Diencephalon (tissue), 1 donor: ENCODE measurements around the gene ZNF800. TPM values are rescaled to one million over a fixed set of nuclear protein-coding genes. Genes with fewer than 3 reads are reported as not detected.

Experiments used
- total RNA-seq: library from RNA; depleted of rRNA; stranded (reverse); fragments of >200 nt; gene quantifications from one replicate; pipeline ENCODE4 v1.2.3, GENCODE V29; 2014

Gene ZNF800
- 33.9 TPM for total RNA-seq

GRCh38 chr7:127392566-127393367 lies at the start of gene ZNF800:
Gene ZNF800, minus strand, starts transcription at chr7:127392708. Its CDS starts 1,151 bp downstream, at chr7:127391557.

Other genes with a start within 250 kb of the ZNF800 start
- 28.4 TPM for gene GRM8, start 139.8 kb downstream of the ZNF800 start, total RNA-seq
- 13.6 TPM for gene GCC1, start 192.9 kb upstream of the ZNF800 start, total RNA-seq
- 110 TPM for gene ARF5, start 195.7 kb upstream of the ZNF800 start, total RNA-seq
- 1.6 TPM for gene FSCN3, start 201.0 kb upstream of the ZNF800 start, total RNA-seq
- not detected for gene PAX4, start 225.4 kb upstream of the ZNF800 start, total RNA-seq